Peyer's patch (tissue), 4 donors: Measurements from ENCODE around the gene NAGA.

ENCODE experiments used
- POLR2A ChIP-seq, 2 donors: fragments of 450-650 bp; IDR thresholded peaks; one replicate each; pipeline ENCODE4 v1.5.1; 2017; ENCODE audit warnings: antibody characterized with exemption in 2 of 2, mild to moderate bottlenecking in 2 of 2, moderate library complexity in 2 of 2
- TF ChIP-seq, protein P1 (sequence below), 6 experiments: fragments of 450-650 bp in 4 of 6; fragments of 200-600 bp in 2 of 6; sonication (generic) in 1 of 6; IDR thresholded peaks; one replicate each; pipeline ENCODE4 v1.5.1; 2017 to 2019; ENCODE audit warnings: antibody characterized with exemption in 6 of 6, mild to moderate bottlenecking in 3 of 6, moderate library complexity in 1 of 6

DNA sequence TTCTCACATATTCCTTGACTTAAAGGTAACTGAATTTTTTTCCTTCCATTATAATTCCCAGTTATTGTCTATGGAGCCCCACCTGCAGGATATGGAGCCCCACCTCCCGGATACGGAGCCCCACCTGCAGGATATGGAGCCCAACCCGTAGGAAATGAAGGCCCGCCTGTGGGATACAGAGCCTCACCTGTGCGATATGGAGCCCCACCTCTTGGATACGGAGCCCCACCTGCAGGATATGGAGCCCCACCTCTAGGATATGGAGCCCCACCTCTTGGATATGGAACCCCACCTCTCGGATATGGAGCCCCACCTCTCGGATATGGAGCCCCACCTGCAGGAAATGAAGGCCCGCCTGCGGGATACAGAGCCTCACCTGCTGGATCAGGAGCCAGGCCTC, 43.9 kb downstream of the NAGA start:
- TF ChIP-seq, protein P1, sequence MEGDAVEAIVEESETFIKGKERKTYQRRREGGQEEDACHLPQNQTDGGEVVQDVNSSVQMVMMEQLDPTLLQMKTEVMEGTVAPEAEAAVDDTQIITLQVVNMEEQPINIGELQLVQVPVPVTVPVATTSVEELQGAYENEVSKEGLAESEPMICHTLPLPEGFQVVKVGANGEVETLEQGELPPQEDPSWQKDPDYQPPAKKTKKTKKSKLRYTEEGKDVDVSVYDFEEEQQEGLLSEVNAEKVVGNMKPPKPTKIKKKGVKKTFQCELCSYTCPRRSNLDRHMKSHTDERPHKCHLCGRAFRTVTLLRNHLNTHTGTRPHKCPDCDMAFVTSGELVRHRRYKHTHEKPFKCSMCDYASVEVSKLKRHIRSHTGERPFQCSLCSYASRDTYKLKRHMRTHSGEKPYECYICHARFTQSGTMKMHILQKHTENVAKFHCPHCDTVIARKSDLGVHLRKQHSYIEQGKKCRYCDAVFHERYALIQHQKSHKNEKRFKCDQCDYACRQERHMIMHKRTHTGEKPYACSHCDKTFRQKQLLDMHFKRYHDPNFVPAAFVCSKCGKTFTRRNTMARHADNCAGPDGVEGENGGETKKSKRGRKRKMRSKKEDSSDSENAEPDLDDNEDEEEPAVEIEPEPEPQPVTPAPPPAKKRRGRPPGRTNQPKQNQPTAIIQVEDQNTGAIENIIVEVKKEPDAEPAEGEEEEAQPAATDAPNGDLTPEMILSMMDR (IDR thresholded peaks at IDR 0.05) = no peak
- no peak for TF ChIP-seq POLR2A (IDR thresholded peaks at IDR 0.05)
